Keratinocyte (primary cell): ENCODE measurements around the gene ILK.
A peak's percentile ranks its signal among the peaks of the same experiment; 100 is the strongest.

Experiments used
- EZH2 ChIP-seq: IDR thresholded peaks from one replicate; pipeline ENCODE4 v1.6.1; 2012; ENCODE audit warnings: inconsistent platforms, mild to moderate bottlenecking, low read length, moderate library complexity
- TF ChIP-seq, protein P1 (sequence below), 3 experiments: IDR thresholded peaks in 1 of 3; conservative IDR thresholded peaks in 1 of 3; optimal IDR thresholded peaks in 1 of 3; 2 replicates in 2 of 3; 3 replicates in 1 of 3; pipeline versions ENCODE3 to v1.5.1; 2011; ENCODE audit warnings: low read length in 3 of 3, mild to moderate bottlenecking in 3 of 3, moderate library complexity in 2 of 3, control low read depth in 1 of 3, inconsistent platforms in 1 of 3; ENCODE audit not compliant: insufficient read depth in 2 of 3; ENCODE audit errors: extremely low read depth in 1 of 3

DNA sequence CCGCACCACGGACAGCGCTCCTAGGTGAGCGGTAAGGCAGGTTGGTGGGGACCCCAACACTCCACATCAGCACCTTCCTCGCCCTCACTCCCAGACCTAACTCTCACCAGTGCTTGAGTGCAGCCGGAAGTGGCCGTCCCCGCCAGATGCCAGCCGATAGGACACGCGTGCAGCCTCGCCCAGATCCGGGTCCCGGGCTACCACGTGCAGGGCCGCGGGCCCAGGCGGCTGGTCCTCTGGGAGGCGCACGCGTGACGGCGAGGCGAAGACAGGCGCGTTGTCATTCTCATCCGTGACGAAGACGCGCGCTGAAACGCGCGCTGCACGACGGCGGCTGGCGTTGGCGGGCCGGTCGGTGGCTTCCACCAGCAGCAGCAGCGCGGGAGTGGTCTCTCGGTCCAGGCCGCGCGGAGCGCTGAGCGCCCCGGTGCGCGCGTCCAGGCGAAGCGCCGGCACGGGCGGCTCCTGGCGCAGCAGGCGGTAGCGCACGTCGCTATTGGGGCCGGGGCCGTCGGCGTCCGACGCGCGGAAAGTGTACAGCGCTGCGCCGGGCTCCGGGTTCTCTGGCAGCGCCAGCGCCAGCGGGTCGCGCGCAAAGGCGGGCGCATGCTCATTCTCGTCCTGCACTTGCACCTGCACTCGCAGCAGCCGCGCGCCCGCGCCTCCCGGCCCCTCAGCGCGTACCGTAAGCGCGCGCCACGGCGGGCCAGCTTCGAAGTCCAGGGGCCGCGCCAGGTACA, 26.5 kb downstream of the ILK start:
- TF ChIP-seq, protein P1, sequence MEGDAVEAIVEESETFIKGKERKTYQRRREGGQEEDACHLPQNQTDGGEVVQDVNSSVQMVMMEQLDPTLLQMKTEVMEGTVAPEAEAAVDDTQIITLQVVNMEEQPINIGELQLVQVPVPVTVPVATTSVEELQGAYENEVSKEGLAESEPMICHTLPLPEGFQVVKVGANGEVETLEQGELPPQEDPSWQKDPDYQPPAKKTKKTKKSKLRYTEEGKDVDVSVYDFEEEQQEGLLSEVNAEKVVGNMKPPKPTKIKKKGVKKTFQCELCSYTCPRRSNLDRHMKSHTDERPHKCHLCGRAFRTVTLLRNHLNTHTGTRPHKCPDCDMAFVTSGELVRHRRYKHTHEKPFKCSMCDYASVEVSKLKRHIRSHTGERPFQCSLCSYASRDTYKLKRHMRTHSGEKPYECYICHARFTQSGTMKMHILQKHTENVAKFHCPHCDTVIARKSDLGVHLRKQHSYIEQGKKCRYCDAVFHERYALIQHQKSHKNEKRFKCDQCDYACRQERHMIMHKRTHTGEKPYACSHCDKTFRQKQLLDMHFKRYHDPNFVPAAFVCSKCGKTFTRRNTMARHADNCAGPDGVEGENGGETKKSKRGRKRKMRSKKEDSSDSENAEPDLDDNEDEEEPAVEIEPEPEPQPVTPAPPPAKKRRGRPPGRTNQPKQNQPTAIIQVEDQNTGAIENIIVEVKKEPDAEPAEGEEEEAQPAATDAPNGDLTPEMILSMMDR (optimal IDR thresholded peaks at IDR 0.05 in 1 of 3, IDR thresholded peaks at IDR 0.05 in 1 of 3, conservative IDR thresholded peaks at IDR 0.05 in 1 of 3; ENCODE audit: extremely low read depth in 1 of 3, insufficient read depth in 2 of 3, low read length in 3 of 3): peak in 1 of 3 experiments; percentile 11
- TF ChIP-seq EZH2: peak; percentile 77
